ENCODE data around the gene COA7.
"Not testable (repeated sequence)": the region's sequence is repeated elsewhere in the genome, so short reads cannot be mapped to it uniquely, and the experiment has no call there.

The COA7 gene

DNA sequence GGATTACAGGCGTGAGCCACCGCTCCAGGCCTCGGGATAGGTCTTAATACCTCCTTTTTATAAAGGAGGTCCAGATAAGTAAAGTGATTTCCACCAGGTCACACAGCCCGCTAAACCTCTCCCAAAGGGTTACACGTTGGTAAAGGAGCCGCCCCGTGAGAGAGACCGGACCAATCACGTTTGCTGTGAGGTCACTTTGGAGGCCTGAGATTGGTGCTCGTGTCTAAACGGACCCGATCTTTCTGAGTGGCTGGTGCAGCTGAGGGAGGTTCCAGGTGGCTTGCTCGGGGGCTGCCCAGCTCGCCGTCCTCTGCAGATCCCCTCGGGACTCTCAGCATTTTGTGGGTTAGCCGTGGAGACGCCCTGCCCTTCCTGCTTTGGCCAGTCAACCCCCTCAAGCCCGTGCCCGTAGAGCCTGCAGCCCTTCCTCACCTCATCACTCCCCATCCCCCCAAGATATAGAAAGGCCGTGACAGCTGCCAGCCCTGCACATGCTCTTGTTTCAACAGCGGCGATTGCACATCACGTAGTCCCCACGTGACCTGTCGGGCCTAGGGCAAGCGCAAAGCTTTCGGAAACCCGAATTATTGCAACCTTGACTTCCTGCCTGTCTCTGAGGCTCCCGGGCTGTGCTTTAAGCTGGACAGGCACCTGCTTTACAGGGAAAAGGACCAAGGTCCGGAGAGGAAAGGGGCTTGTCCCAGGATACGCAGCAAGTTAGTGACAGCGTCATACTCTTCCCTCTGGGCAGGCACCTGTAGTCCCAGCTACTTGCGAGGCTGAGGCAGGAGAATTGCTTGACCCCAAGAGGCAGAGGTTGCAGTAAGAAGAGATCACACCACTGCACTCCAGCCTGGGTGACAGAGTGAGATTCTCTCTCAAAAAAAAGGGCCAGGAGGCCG lies 5.0 kb upstream of the COA7 start:
- peak; percentile 88 for DNase-seq

DNA sequence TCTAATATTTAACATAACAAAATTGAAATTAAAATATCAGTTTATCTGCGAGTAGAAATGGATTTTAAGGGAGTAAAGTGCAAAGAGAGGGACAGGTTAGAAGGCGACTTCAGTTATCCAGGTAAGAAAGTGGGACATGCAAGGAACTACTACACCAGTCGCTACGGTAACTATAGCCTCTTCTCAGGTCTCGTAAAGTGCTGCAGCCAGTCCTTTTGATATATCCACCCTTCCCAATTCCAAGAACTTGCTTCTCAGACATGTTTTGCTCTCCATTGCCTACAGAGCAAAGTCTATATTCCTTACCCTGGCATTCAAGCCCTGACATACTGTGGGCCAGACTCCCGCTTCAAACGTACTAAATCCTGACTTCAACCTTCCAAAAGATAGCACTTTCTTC lies 2.5 kb downstream of the COA7 start:
- no peak for DNase-seq

- no peak for DNase-seq
Observed at GRCh38 chr1:52693843-52694242, 4.3 kb downstream of the COA7 start.

GRCh38 chr1:52693351-52693750 lies 4.8 kb downstream of the COA7 start:
- DNase-seq: not testable (repeated sequence)

GRCh38 chr1:52692697-52693096 lies 5.5 kb downstream of the COA7 start:
- DNase-seq: no peak

DNA sequence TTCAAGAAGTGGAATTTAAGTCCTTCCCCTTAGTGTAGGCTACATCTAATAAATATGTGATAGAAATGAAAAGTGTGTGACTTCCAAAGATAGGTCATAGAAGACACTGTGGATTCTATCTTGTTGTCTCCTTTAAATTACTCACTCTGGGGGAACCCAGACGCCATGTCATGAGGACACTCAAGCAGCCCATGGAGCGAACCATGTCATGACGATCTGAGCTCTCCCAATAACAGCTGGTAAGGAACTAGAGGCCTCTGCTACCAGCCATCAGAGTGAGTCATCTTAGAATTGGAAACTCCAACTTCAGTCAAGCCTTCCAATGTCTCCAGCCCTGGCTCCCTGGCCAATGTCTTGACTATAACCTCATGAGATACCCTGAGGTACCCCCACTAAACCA lies 6.3 kb downstream of the COA7 start:
- DNase-seq: no peak

DNA sequence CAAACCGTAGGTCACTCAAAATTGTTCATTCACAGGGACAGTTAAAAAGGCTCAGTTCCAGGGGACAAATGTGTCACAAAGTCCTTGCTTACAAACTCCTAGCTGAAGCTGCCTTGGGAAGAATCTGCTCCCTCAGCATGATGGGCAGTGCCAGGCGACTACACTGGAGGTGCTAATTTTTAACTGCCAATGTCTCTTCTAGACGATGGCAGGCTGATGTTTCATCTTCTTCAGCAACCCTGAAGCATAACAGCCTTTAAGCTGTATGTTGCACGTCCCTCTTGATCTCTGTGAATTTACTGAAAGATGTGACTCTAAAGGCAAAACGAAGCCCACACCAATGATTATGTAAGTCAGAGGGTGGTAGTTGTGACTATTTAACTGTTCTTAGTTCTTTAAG lies 11.3 kb downstream of the COA7 start:
- DNase-seq: no peak

- DNase-seq: peak; percentile 83
Observed at GRCh38 chr1:52686261-52686751, 11.8 kb downstream of the COA7 start.

- DNase-seq: no peak
Observed at GRCh38 chr1:52684545-52684944, 13.6 kb downstream of the COA7 start.

- DNase-seq: no peak
Observed at GRCh38 chr1:52683367-52683940, 14.7 kb downstream of the COA7 start.

GRCh38 chr1:52681136-52681535 lies 17.0 kb downstream of the COA7 start:
- DNase-seq: no peak

DNA sequence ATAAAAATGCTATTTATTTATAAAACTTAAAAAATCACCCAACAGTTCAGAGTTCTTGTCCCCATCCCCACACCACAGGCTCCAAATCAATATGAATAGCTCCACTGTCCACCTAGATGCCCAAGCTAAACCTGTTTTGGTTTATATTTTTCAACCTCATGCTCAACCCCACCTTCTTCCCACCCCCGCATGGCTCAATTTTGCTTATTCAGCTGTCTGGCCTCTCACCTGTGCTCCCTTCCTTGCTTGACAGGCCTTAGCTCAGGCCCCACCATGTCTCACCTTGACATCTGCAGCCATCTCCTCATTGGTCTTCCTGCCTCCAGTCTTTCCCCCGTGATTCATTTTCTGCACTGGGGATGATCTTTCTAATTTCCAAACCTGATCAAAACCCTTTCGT lies 17.8 kb downstream of the COA7 start:
- no peak for DNase-seq

DNA sequence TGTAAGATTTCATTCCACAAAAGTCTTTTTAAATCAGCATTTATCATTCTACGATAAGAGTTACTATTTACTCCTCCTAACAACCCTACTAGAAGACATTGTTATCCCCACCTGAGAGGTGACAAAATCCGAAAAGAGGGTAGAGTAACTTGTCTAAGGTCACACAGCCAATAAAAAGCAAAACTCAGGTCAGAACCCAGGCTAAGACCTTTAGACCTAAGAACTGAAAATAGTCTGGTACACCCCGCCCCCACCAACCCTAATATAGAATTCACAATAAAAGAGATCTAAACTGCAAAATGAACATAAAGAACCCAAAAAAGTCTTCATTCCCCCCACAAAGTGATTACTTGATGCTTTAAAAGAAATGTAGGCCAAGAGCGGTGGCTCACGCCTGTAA lies 18.6 kb downstream of the COA7 start:
- DNase-seq: no peak

- no peak for DNase-seq
Observed at GRCh38 chr1:52679048-52679447, 19.1 kb downstream of the COA7 start.

DNA sequence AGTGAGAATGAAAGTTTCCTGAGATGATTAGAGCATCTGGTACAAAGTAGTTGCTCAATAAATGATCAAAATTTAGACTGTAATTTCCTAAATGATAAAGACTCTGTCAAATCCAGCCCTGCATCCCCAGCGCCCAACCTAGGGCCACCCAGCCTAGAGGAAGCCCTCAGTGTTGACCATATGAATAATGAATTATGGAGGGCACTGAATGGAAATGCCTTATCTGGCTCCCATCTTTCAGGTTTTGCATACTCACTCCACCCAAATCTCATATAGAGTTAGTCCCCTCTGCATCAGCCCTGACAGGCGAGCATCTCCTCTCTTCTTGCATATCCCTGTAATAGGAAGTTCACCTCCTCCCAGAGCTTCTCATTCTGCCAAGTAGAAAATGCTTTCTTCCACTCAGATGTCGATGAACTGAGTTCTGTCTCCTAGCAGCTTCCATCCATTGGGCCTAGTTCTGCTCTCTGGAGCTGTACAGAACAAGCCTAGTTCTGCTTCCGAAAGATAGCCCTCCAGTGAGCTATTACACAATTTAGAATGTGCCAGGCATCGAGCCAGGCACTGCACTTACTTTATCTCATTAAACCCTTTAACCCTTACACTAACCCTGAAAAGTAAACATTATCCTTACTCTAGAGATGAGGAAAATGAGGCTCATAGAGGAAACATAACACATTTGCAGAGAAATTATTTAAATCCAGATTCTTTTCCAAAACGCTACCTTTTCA lies 20.9 kb downstream of the COA7 start:
- DNase-seq: no peak

DNA sequence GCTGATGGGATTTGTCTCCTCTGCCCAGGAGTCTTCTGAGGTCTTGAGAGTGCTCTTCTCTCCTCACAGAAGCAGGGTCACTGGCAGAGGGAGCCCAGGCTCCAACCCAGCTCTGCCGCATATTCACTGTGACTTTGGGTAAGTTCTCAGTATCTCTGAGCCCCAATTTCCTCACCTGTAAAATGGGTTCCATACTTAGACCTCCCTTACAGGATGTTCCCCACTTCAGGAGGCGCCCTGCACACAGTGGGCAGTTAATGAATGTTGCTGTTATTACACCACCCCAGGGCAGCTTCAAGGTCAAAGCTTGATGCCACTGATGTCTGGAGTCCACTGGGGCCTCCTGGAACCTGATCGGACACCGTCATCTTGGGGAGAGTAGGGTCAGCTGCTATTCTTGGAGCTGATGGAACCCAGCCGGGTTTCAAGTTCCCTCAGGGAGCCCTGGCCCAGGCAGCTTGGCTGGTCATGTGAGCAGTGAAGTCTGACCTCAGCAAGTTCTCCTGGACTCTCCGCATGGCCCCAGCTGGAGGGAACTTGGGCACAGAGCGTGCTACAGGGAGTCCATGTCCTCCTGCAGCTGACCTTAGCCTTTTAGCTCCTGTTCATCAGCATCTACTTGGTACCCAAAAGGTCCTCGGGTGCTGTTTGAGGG lies 21.8 kb downstream of the COA7 start:
- DNase-seq: no peak

DNA sequence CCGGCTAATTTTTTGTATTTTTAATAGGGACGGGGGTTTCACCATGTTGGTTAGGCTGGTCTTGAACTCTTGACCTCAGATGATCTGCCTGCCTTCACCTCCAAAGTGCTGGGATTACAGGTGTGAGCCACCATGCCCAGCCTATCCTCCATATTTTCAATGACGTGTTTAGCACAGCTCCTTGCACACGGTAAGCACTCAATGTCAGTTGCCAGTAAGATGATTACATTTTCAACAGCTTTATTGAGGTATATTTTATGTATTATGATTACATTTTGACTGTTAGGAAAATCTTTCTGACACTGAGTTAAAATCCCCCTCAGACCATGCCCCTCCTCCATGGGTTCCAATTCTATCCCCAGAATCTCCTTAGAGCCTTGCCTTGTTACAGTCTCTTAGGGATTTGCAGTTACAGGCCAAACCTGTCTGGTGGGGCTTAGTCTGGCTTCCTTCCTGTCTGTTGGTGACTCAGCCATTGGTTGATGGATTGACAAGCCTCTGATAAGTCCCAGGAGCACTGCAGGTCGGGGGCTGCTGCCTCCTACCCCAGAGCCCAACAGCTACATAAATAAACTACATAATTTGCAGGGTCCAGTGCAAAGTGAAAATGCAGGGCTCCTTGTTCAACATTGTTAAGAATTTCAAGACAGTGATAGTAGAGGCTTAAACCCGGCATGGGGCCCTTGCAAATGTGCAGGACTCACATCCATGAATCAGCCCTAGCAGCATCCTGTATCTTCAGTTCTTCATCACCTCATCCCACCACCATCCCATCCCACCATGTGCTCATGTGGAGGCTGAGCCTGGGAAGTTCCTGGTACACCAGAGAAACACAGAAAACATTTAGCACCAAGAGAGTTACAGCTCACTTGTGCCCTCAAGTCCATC lies 23.4 kb downstream of the COA7 start:
- DNase-seq: no peak

DNA sequence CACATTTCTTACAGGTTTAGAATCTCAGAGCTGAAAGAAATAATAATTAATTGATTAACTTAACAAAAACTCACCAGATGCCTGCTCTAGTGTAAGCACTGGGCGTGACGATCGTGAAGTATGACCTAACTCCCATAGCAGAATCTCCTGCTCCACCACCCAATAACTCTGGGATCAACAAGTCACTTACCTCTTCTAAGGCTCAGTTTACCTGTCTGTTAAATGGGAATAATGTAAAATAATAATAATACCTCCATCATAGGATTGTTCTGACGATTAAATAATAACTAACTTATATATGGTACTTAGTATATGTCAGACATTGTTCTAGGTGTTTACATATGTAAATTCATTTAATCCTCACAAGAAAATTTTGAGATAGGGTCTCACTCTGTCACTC lies 24.6 kb downstream of the COA7 start:
- DNase-seq: no peak

- DNase-seq: no peak
Observed at GRCh38 chr1:52672946-52673345, 25.2 kb downstream of the COA7 start.

GRCh38 chr1:52670604-52671003 lies 27.5 kb downstream of the COA7 start:
- DNase-seq: no peak

GRCh38 chr1:52669696-52670095 lies 28.5 kb downstream of the COA7 start:
- no peak for DNase-seq

GRCh38 chr1:52668711-52669110 lies 29.4 kb downstream of the COA7 start:
- no peak for DNase-seq
